Lower lobe of right lung (tissue), 2 donors: Measurements from ENCODE around the gene TSPAN17. TPM values are rescaled to one million over a fixed set of nuclear protein-coding genes. Genes with fewer than 3 reads are reported as not detected.
"Not testable (repeated sequence)": the region's sequence is repeated elsewhere in the genome, so short reads cannot be mapped to it uniquely, and the experiment has no call there.

Experiments
- ATAC-seq, 2 donors: fragments of 200-7000 bp; cut with Tn5 transposase; one replicate each; pipeline ENCODE4 v1.9.1; 2020 to 2022; ENCODE audit warnings: mild to moderate bottlenecking in 2 of 2, moderate library complexity in 2 of 2
- DNase-seq: peaks from one replicate; pipeline ENCODE4 v3.0.0-alpha.2; 2020
- H3K27ac ChIP-seq: fragments of 200-600 bp; one replicate; pipeline ENCODE4 v1.8.0; 2022
- H3K27me3 ChIP-seq: fragments of 200-600 bp; one replicate; pipeline ENCODE4 v1.8.0; 2022; ENCODE audit warnings: low read depth
- H3K36me3 ChIP-seq: fragments of 200-600 bp; one replicate; pipeline ENCODE4 v1.8.0; 2022; ENCODE audit warnings: mild to moderate bottlenecking
- H3K4me1 ChIP-seq: fragments of 200-600 bp; one replicate; pipeline ENCODE4 v1.8.0; 2022
- H3K4me3 ChIP-seq: fragments of 200-600 bp; one replicate; pipeline ENCODE4 v1.8.0; 2022; ENCODE audit warnings: mild to moderate bottlenecking
- H3K9me3 ChIP-seq: fragments of 200-600 bp; one replicate; pipeline ENCODE4 v1.8.0; 2022
- CTCF ChIP-seq: fragments of 200-600 bp; IDR thresholded peaks from one replicate; pipeline ENCODE4 v1.8.0; 2022; ENCODE audit warnings: antibody characterized with exemption, mild to moderate bottlenecking
- intact Hi-C: fragments of 100-400 bp; cut with DNase I; formaldehyde crosslinking; loops from one replicate; pipeline ENCODE4 v1.11.0; 2022
- total RNA-seq: library from RNA; stranded (reverse); fragmentation: NEBNext Ultra II Directional; extraction: Animal tissue kit (Norgen Biotek cat#: 25700); gene quantifications from one replicate; pipeline ENCODE4 v1.2.1, GENCODE V29; 2021
- donor health status: DM: no; HTN: yes; CAD: no; lungs with severe emphysema.

Gene TSPAN17
- total RNA-seq, 1 donor from 2014 or later, result 32.3 TPM

- no peak for TF ChIP-seq CTCF
- intact Hi-C loops, result no loop called here
- no peak for ATAC-seq
- H3K4me3 ChIP-seq, result no peak overlapping the region
- no peaks in the 10 kb centered on the region for H3K9me3 ChIP-seq
- no peaks in the 10 kb centered on the region for H3K36me3 ChIP-seq
- DNase-seq, result no peak
- H3K4me1 ChIP-seq, result peaks cover 9% of the 10 kb centered on the region
- H3K27ac ChIP-seq, result no peak overlapping the region
- H3K27me3 ChIP-seq, result peaks cover 78% of the 10 kb centered on the region
These were observed 50.1 kb downstream of the TSPAN17 start for GRCh38 chr5:176697267-176697933.

- no peaks in the 10 kb centered on the region for H3K9me3 ChIP-seq
- no peak for TF ChIP-seq CTCF
- H3K4me3 ChIP-seq, result no peak overlapping the region
- DNase-seq (no peak), ATAC-seq (no peak)
- peaks cover 6% of the 10 kb centered on the region for H3K4me1 ChIP-seq
- intact Hi-C loops, result no loop called here
- H3K36me3 ChIP-seq, result no peaks in the 10 kb centered on the region
- H3K27me3 ChIP-seq, result peaks cover 80% of the 10 kb centered on the region
- H3K27ac ChIP-seq, result no peak overlapping the region
These were observed 50.8 kb downstream of the TSPAN17 start for GRCh38 chr5:176697934-176698538.

GRCh38 chr5:176699446-176699845 is 52.2 kb downstream of the TSPAN17 start:
- H3K27ac ChIP-seq, H3K4me3 ChIP-seq, H3K4me1 ChIP-seq, H3K9me3 ChIP-seq, DNase-seq, H3K36me3 ChIP-seq, intact Hi-C loops, ATAC-seq: not testable (repeated sequence)
- H3K27me3 ChIP-seq, result peaks cover 76% of the 10 kb centered on the region

- Histone ChIP-seq H3K27me3 (peaks cover 71% of the 10 kb centered on the region), H3K4me1 (no peaks in the 10 kb centered on the region), H3K4me3 (no peak overlapping the region), H3K27ac (no peak overlapping the region), H3K36me3 (no peaks in the 10 kb centered on the region), H3K9me3 (no peaks in the 10 kb centered on the region)
- intact Hi-C loops, result no loop called here
- ATAC-seq (no peak), DNase-seq (no peak)
- no peak for TF ChIP-seq CTCF
These were observed 53.1 kb downstream of the TSPAN17 start for GRCh38 chr5:176700239-176700847.

GRCh38 chr5:176702671-176703641 is 55.7 kb downstream of the TSPAN17 start:
- TF ChIP-seq CTCF, result no peak
- H3K4me3 ChIP-seq, result no peak overlapping the region
- H3K36me3 ChIP-seq, result no peaks in the 10 kb centered on the region
- intact Hi-C loops, result no loop called here
- no peaks in the 10 kb centered on the region for H3K4me1 ChIP-seq
- DNase-seq (no peak), ATAC-seq (no peak)
- H3K27ac ChIP-seq, result no peak overlapping the region
- peaks cover 46% of the 10 kb centered on the region for H3K27me3 ChIP-seq
- no peaks in the 10 kb centered on the region for H3K9me3 ChIP-seq
